GM18951 (cell line): ENCODE data around the gene ENOX2.

Source experiments
- POLR2A ChIP-seq: IDR thresholded peaks from 4 replicates; pipeline ENCODE4 v1.6.1; 2011; ENCODE audit warnings: mild to moderate bottlenecking; ENCODE audit not compliant: insufficient read length, insufficient read depth; ENCODE audit errors: extremely low read depth
- in situ Hi-C: fragments of 300-500 bp; cut with MboI; formaldehyde crosslinking; loops from one replicate; pipeline ENCODE4 v1.12.0; 2022; ENCODE audit warnings: low sequenced_read_pairs, mixed read lengths, inconsistent platforms; ENCODE audit not compliant: unreplicated experiment

The ENOX2 gene

GRCh38 chrX:130680164-130681035, 222.6 kb downstream of the ENOX2 start:
- no peak for TF ChIP-seq POLR2A
- in situ Hi-C loops, result no loop called here

- no peak for TF ChIP-seq POLR2A
- in situ Hi-C loops, result no loop called here
Observed at GRCh38 chrX:130676861-130677260, 226.1 kb downstream of the ENOX2 start.

- in situ Hi-C loops, result no loop called here
- no peak for TF ChIP-seq POLR2A
Observed at GRCh38 chrX:130672214-130672613, 230.8 kb downstream of the ENOX2 start.

- TF ChIP-seq POLR2A, result no peak
- in situ Hi-C loops, result no loop called here
Observed at GRCh38 chrX:130669233-130669632, 233.8 kb downstream of the ENOX2 start.

- in situ Hi-C loops, result no loop called here
- no peak for TF ChIP-seq POLR2A
Observed at GRCh38 chrX:130665263-130665662, 237.7 kb downstream of the ENOX2 start.

GRCh38 chrX:130658310-130658709, 244.7 kb downstream of the ENOX2 start:
- no peak for TF ChIP-seq POLR2A
- in situ Hi-C loops, result no loop called here

- in situ Hi-C loops, result no loop called here
- no peak for TF ChIP-seq POLR2A
Observed at GRCh38 chrX:130654409-130654950, 248.5 kb downstream of the ENOX2 start.

GRCh38 chrX:130652824-130653578, 250.0 kb downstream of the ENOX2 start:
- in situ Hi-C loops, result no loop called here
- no peak for TF ChIP-seq POLR2A

GRCh38 chrX:130649738-130650137, 253.3 kb downstream of the ENOX2 start:
- in situ Hi-C loops, result no loop called here
- no peak for TF ChIP-seq POLR2A

GRCh38 chrX:130647468-130647867, 255.5 kb downstream of the ENOX2 start:
- in situ Hi-C loops, result no loop called here
- TF ChIP-seq POLR2A, result no peak

GRCh38 chrX:130645955-130646583, 256.9 kb downstream of the ENOX2 start:
- in situ Hi-C loops, result no loop called here
- TF ChIP-seq POLR2A, result no peak

GRCh38 chrX:130637591-130637990, 265.4 kb downstream of the ENOX2 start:
- in situ Hi-C loops, result no loop called here
- no peak for TF ChIP-seq POLR2A

- in situ Hi-C loops, result no loop called here
- TF ChIP-seq POLR2A, result no peak
Observed at GRCh38 chrX:130636277-130636676, 266.7 kb downstream of the ENOX2 start.
